HUDEP-2 (cell line): ENCODE results near the gene SPRY1.

Experiments
- DNase-seq, 76 experiments: peaks; one replicate each; lab custom pipeline; 2025; ENCODE audit not compliant: unreplicated experiment in 76 of 76; lab: John Stamatoyannopoulos, UW

Gene SPRY1

GRCh38 chr4:123396307-123397143 is at the start of gene SPRY1:
SPRY1 (plus strand) TSS chr4:123396795; CDS start chr4:123401592, 4,797 bp downstream.
- peak in 75 of 76 experiments; percentile 12 to 94 (median 86) for DNase-seq

- no peak for DNase-seq
Measured at GRCh38 chr4:123346951-123347350, 49.6 kb upstream of the SPRY1 start.

- DNase-seq = peak in 1 of 76 experiments; percentile 38
Measured at GRCh38 chr4:123348946-123349345, 47.6 kb upstream of the SPRY1 start.

GRCh38 chr4:123349421-123350190 is 47.0 kb upstream of the SPRY1 start:
- peak in 74 of 76 experiments; percentile 19 to 99 (median 86) for DNase-seq

- peak in 75 of 76 experiments; percentile 10 to 92 (median 68) for DNase-seq
Measured at GRCh38 chr4:123350191-123350544, 46.4 kb upstream of the SPRY1 start.

GRCh38 chr4:123350726-123351125 is 45.9 kb upstream of the SPRY1 start:
- DNase-seq = peak in 1 of 76 experiments; percentile 6

GRCh38 chr4:123351713-123352112 is 44.9 kb upstream of the SPRY1 start:
- no peak for DNase-seq

- peak in 1 of 76 experiments; percentile 0 for DNase-seq
Measured at GRCh38 chr4:123352240-123352945, 44.2 kb upstream of the SPRY1 start.

- DNase-seq = no peak
Measured at GRCh38 chr4:123352966-123353365, 43.6 kb upstream of the SPRY1 start.

GRCh38 chr4:123353656-123354055 is 42.9 kb upstream of the SPRY1 start:
- DNase-seq = no peak

GRCh38 chr4:123354701-123355100 is 41.9 kb upstream of the SPRY1 start:
- no peak for DNase-seq

- DNase-seq = peak in 4 of 76 experiments; percentile 2 to 23 (median 10)
Measured at GRCh38 chr4:123356921-123357320, 39.7 kb upstream of the SPRY1 start.

- DNase-seq = peak in 6 of 76 experiments; percentile 1 to 22 (median 14)
Measured at GRCh38 chr4:123359449-123360315, 36.9 kb upstream of the SPRY1 start.

- peak in 57 of 76 experiments; percentile 2 to 62 (median 29) for DNase-seq
Measured at GRCh38 chr4:123361195-123361861, 35.3 kb upstream of the SPRY1 start.

- DNase-seq = no peak
Measured at GRCh38 chr4:123362103-123362502, 34.5 kb upstream of the SPRY1 start.

- no peak for DNase-seq
Measured at GRCh38 chr4:123363729-123364128, 32.9 kb upstream of the SPRY1 start.

GRCh38 chr4:123364906-123365305 is 31.7 kb upstream of the SPRY1 start:
- no peak for DNase-seq

- DNase-seq = no peak
Measured at GRCh38 chr4:123365412-123365811, 31.2 kb upstream of the SPRY1 start.

- no peak for DNase-seq
Measured at GRCh38 chr4:123366144-123366748, 30.3 kb upstream of the SPRY1 start.
